ENCODE data around the gene TERF2IP. TPM values are rescaled to one million over a fixed set of nuclear protein-coding genes. Genes with fewer than 3 reads are reported as not detected.

TERF2IP gene
- total RNA-seq, 1 donor from 2014 or later, result 59.9 TPM

- peaks cover 1% of the 10 kb centered on the region for H3K36me3 ChIP-seq (ENCODE audit: control insufficient read depth, insufficient read depth, low read length)
- DNase-seq (ENCODE audit: low read depth), result no peak
- TF ChIP-seq CTCF (IDR thresholded peaks at IDR 0.05; ENCODE audit: insufficient read depth, low read length, poor library complexity, severe bottlenecking), result no peak
- no peaks in the 10 kb centered on the region for H3K27me3 ChIP-seq (ENCODE audit: control insufficient read depth, insufficient read depth, low read length)
- H3K4me3 ChIP-seq (ENCODE audit: low read depth, low read length), result no peak overlapping the region
These were observed 32.0 kb upstream of the TERF2IP start for GRCh38 chr16:75615619-75616018.

DNA sequence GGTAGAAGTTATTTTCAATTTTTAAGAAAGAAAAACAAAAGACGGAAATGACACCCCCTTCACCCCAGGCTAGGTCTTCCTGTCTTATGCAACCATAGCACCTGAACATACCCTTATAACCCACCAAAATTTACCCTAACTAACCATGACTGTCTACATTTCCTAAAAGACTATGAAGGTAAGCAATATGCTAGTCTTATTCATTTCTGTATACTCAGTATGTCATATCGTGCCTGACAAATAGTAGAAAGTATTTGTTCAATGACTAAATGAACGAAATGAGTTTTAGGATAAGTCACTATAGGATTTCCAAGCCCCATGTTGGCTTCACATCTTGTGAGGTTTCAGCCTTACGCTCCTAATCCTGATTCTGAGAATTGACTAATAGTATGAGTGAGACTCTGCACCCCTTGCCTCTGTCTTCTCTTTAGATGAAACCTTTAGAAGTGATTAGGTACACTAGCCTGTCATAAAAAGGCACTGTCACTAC lies 31.0 kb upstream of the TERF2IP start:
- Histone ChIP-seq H3K36me3 (ENCODE audit: control insufficient read depth, insufficient read depth, low read length) (peaks cover 1% of the 10 kb centered on the region), H3K4me3 (ENCODE audit: low read depth, low read length) (no peak overlapping the region), H3K27me3 (ENCODE audit: control insufficient read depth, insufficient read depth, low read length) (no peaks in the 10 kb centered on the region)
- TF ChIP-seq CTCF (IDR thresholded peaks at IDR 0.05; ENCODE audit: insufficient read depth, low read length, poor library complexity, severe bottlenecking), result no peak
- no peak for DNase-seq (ENCODE audit: low read depth)

DNA sequence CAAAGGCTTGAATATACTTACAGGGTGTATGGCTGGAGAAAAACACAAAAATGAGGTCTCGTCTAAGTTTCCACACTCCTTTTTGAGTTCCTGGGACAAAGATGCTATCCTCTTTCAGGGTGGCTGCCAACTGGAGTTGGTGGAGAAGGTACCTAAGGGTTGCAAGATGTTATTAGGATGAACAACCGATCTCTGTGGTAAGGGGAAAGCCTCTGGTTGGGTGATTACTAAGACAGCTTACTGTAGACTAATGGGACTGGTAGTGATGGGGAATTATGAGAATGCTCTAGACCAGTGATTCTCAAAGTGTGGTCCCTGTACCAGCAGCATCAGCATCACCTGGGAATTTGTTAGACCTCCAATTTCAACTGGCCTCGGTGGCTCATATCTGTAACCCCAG lies 30.5 kb upstream of the TERF2IP start:
- TF ChIP-seq CTCF (IDR thresholded peaks at IDR 0.05; ENCODE audit: insufficient read depth, low read length, poor library complexity, severe bottlenecking), result no peak
- no peak for DNase-seq (ENCODE audit: low read depth)
- H3K36me3 ChIP-seq (ENCODE audit: control insufficient read depth, insufficient read depth, low read length), result peaks cover 1% of the 10 kb centered on the region

DNA sequence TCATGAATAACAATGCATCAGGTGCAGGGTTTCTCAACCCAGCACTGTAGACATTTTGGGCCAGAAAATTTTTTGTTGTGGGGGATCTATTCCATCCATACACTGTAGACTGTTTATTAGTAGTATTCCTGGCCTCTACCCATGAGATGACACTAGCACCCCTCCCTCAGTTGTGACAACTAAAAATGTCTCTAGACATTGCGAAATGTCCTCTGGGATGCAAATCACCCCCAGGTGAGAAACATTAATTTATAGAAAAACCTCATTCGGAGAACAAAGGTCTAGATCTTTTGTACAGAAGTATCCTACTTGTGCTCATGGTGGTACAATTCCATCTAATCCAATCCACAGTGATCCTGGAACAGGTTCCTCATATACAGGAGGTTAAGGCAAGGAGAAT lies 28.8 kb upstream of the TERF2IP start:
- Histone ChIP-seq H3K36me3 (ENCODE audit: control insufficient read depth, insufficient read depth, low read length) (peaks cover 1% of the 10 kb centered on the region), H3K4me3 (ENCODE audit: low read depth, low read length) (no peak overlapping the region)
- no peak for TF ChIP-seq CTCF (IDR thresholded peaks at IDR 0.05; ENCODE audit: insufficient read depth, low read length, poor library complexity, severe bottlenecking)

More for the DNA sequence above, 30.5 kb upstream of the TERF2IP start:
- no peak overlapping the region for H3K4me3 ChIP-seq (ENCODE audit: low read depth, low read length)
- H3K27me3 ChIP-seq (ENCODE audit: control insufficient read depth, insufficient read depth, low read length), result no peaks in the 10 kb centered on the region

GRCh38 chr16:75620326-75621169 lies 27.0 kb upstream of the TERF2IP start:
- Histone ChIP-seq H3K27me3 (ENCODE audit: control insufficient read depth, insufficient read depth, low read length) (no peaks in the 10 kb centered on the region), H3K36me3 (ENCODE audit: control insufficient read depth, insufficient read depth, low read length) (peaks cover 1% of the 10 kb centered on the region), H3K4me3 (ENCODE audit: low read depth, low read length) (no peak overlapping the region)
- DNase-seq (ENCODE audit: low read depth), result no peak
- no peak for TF ChIP-seq CTCF (IDR thresholded peaks at IDR 0.05; ENCODE audit: insufficient read depth, low read length, poor library complexity, severe bottlenecking)

More for the DNA sequence above, 28.8 kb upstream of the TERF2IP start:
- DNase-seq (ENCODE audit: low read depth), result no peak
- no peaks in the 10 kb centered on the region for H3K27me3 ChIP-seq (ENCODE audit: control insufficient read depth, insufficient read depth, low read length)

GRCh38 chr16:75621170-75621477 lies 26.4 kb upstream of the TERF2IP start:
- peak; percentile 46 for TF ChIP-seq CTCF (IDR thresholded peaks at IDR 0.05; ENCODE audit: insufficient read depth, low read length, poor library complexity, severe bottlenecking)
- DNase-seq (ENCODE audit: low read depth), result peak; percentile 12
- Histone ChIP-seq H3K4me3 (ENCODE audit: low read depth, low read length) (no peak overlapping the region), H3K36me3 (ENCODE audit: control insufficient read depth, insufficient read depth, low read length) (peaks cover 1% of the 10 kb centered on the region), H3K27me3 (ENCODE audit: control insufficient read depth, insufficient read depth, low read length) (no peaks in the 10 kb centered on the region)

Data from kidney epithelial cell (primary cell).